Choroid plexus epithelial cell (primary cell): ENCODE results near the gene ZMYM4.
"Not testable (repeated sequence)": the region's sequence is repeated elsewhere in the genome, so short reads cannot be mapped to it uniquely, and the experiment has no call there.

Source experiments
- DNase-seq: peaks from one replicate; pipeline ENCODE4 v3.0.0-alpha.2; 2010; ENCODE audit warnings: low read depth
- H3K4me3 ChIP-seq: 2 replicates; pipeline ENCODE4 v1.5.1; 2011; ENCODE audit warnings: low read depth, mild to moderate bottlenecking, control low read depth, low read length, moderate library complexity
- CTCF ChIP-seq: conservative IDR thresholded peaks from 2 replicates; pipeline ENCODE4 v1.5.1; 2011; ENCODE audit warnings: low read depth, mild to moderate bottlenecking, control low read depth, inconsistent platforms, low read length, moderate library complexity

ZMYM4 gene

DNA sequence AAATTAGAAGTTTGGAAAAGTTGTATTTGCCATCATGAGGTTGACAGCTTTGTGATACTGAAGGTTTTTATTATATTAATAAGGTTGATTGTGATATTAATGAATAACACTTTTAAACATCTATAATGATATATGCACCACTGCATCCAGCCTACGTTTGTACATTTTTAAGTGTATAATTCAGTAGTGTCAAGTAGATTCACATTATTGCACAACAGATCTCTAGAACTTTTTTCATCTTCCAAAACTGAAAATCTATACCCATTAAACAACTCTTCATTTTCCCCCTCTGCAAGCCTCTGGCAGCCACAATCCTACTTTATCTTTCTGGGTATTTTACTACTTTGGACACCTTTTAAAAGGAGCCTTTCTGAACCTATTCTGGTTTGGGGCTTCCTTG lies 37.2 kb upstream of the ZMYM4 start:
- TF ChIP-seq CTCF = no peak
- H3K4me3 ChIP-seq = no peak overlapping the region
- no peak for DNase-seq

DNA sequence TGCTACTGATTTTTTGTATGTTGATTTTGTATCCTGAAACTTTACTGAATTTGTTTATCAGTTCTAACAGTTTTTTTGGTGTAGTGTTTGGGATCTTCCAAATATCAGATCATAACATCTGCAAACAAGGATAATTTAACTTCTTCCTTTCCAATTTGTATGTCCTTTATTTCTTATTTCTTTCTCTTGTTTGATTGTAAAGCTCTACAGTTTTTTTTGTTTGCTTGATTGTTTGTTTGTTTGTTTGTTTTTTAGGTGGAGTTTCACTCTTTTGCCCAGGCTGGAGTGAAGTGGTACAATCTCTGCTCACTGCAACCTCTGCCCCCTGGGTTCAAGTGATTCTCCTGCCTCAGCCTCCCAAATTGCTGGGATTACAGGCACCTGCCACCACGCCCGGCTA lies 31.7 kb upstream of the ZMYM4 start:
- not testable (repeated sequence) for H3K4me3 ChIP-seq, DNase-seq

- no peak overlapping the region for H3K4me3 ChIP-seq
- TF ChIP-seq CTCF = no peak
- DNase-seq = no peak
These were observed 24.8 kb upstream of the ZMYM4 start for GRCh38 chr1:35243691-35244090.

DNA sequence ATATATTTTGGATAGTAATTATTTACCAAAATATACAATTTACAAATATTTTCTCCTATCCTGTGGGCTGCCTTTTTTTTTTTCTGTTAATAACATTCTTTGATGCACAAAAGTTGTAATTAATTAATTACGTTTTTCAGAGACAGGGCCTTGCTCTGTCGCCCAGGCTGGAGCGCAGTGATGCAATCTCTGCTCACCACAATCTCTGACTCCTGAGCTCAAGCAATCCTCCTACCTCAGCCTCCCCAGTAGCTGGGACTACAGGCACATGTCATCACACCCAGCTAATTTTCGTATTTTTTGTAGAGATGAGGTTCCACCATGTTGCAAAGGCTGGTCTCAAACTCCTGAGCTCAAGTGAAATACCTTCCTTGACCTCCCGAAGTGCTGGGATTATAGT lies 21.3 kb upstream of the ZMYM4 start:
- TF ChIP-seq CTCF = no peak
- no peak for DNase-seq
- no peak overlapping the region for H3K4me3 ChIP-seq

- no peak for TF ChIP-seq CTCF
- DNase-seq = no peak
- no peak overlapping the region for H3K4me3 ChIP-seq
These were observed 14.6 kb upstream of the ZMYM4 start for GRCh38 chr1:35253941-35254340.

DNA sequence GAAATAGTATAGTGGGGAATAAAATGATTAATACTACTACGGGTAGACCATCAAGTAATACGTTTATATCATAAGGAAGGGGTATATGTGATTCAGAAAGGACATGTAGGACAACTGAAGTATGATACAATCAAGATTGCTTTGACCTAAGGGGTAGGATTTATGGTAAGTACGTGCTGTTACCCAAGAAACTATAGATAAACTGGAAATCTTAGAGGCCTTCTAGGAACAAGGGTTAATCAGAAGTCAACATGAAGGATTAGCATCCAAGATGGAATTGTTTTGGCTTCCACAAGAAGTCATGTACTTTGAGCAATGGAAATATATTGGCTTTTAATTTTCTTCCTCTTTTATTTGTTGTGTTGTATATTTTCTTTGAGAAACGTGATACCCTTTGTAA lies 13.2 kb upstream of the ZMYM4 start:
- no peak for DNase-seq
- no peak for TF ChIP-seq CTCF
- no peak overlapping the region for H3K4me3 ChIP-seq

- DNase-seq = no peak
- H3K4me3 ChIP-seq = no peak overlapping the region
- TF ChIP-seq CTCF = no peak
These were observed 8.9 kb upstream of the ZMYM4 start for GRCh38 chr1:35259561-35259960.
